Esophagus squamous epithelium (tissue), 5 donors: ENCODE measurements around the gene SUSD4. TPM values are rescaled to one million over a fixed set of nuclear protein-coding genes. Genes with fewer than 3 reads are reported as not detected.

Experiments used
- DNase-seq: peaks from one replicate; lab custom pipeline; 2025; lab: John Stamatoyannopoulos, UW
- H3K27ac ChIP-seq, 4 donors: fragments of 200-600 bp; sonication (generic); one replicate each; pipeline ENCODE4 v1.5.1; 2016 to 2019; ENCODE audit warnings: mild to moderate bottlenecking in 1 of 4
- H3K27me3 ChIP-seq, 4 donors: fragments of 200-600 bp; sonication (generic); 1 replicate in 3 of 4; 2 replicates in 1 of 4; pipeline versions ENCODE4 v1.5.1 to v1.6.0; 2017 to 2021; ENCODE audit warnings: antibody characterized with exemption in 1 of 4
- H3K36me3 ChIP-seq, 3 donors: fragments of 200-600 bp; sonication (generic); one replicate each; pipeline ENCODE4 v1.5.1; 2016 to 2019
- H3K4me1 ChIP-seq, 3 donors: fragments of 200-600 bp; sonication (generic); one replicate each; pipeline ENCODE4 v1.5.1; 2017 to 2019
- H3K4me3 ChIP-seq, 4 donors: fragments of 200-600 bp; sonication (generic); 1 replicate in 3 of 4; 2 replicates in 1 of 4; pipeline ENCODE4 v1.5.1; 2016 to 2019; ENCODE audit warnings: mild to moderate bottlenecking in 2 of 4, moderate library complexity in 1 of 4
- H3K9me3 ChIP-seq, 3 donors: fragments of 200-600 bp; sonication (generic); one replicate each; pipeline ENCODE4 v1.5.1; 2016 to 2019
- POLR2A ChIP-seq, 4 donors: fragments of 450-650 bp; IDR thresholded peaks; one replicate each; pipeline ENCODE4 v1.6.1; 2017; ENCODE audit warnings: antibody characterized with exemption in 4 of 4, mild to moderate bottlenecking in 4 of 4, moderate library complexity in 3 of 4
- WGBS, 2 donors: methylation state at CpG; one replicate each; pipeline ENCODE4 v1.1.5; 2018; 5-methylcytosine and 5-hydroxymethylcytosine counted together
- intact Hi-C: fragments of 100-400 bp; cut with DNase I; formaldehyde crosslinking; loops from one replicate; pipeline ENCODE4 v1.15.0; 2022
- total RNA-seq, 4 donors: library from RNA; depleted of rRNA; stranded (reverse); fragments of >200 nt; gene quantifications; one replicate each; pipeline ENCODE4 v1.1.0, GENCODE V29; 2016
- TF ChIP-seq, protein P1 (sequence below), 6 experiments: fragments of 450-650 bp in 4 of 6; fragments of 200-600 bp in 2 of 6; sonication (generic) in 2 of 6; IDR thresholded peaks; one replicate each; pipeline ENCODE4 v1.5.1; 2016 to 2019; ENCODE audit warnings: antibody characterized with exemption in 6 of 6, mild to moderate bottlenecking in 4 of 6, moderate library complexity in 4 of 6
- donor health status: DM: yes; HTN: yes; CAD: no.

SUSD4 gene
- total RNA-seq, 4 donors from 2014 or later: 42.7 to 50.6 (median 46.5) TPM

DNA sequence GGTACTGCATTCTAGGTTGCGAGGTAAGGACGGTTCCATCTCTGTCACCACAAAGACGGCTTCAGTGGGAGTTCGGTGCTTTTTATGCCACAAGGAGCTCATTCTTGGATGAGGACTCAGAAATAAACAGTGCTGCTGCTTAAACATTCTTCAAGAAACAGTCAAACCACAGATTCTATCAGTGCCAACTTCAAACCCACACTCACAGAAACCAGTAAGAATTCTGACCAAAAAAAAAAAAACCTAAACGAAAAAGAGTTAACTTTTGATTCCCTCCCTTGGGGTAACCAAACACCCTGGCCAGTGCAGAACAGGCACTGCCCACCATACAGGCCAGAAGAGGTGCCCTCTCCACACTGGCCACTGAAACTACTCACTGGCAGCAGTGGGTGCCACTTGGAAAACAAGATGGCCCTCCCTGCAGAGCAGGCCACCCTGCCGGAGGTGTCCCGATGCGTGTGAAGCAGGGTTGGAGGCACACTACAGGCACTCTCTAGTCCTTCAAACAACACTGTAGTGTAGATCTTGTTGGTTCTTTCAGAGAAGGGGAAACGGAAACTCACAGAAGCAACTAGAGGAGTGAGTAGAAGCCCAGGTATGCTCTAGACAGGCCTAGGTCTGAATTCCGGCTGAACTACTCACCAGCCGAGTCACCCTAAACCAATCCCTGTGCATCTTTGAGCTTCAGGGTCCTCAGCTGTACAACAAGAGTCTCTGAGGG is 133.7 kb downstream of the SUSD4 start:
- no peak overlapping the region for H3K27ac ChIP-seq
- H3K4me3 ChIP-seq: no peak overlapping the region
- no peaks in the 10 kb centered on the region for H3K9me3 ChIP-seq
- TF ChIP-seq, protein P1, sequence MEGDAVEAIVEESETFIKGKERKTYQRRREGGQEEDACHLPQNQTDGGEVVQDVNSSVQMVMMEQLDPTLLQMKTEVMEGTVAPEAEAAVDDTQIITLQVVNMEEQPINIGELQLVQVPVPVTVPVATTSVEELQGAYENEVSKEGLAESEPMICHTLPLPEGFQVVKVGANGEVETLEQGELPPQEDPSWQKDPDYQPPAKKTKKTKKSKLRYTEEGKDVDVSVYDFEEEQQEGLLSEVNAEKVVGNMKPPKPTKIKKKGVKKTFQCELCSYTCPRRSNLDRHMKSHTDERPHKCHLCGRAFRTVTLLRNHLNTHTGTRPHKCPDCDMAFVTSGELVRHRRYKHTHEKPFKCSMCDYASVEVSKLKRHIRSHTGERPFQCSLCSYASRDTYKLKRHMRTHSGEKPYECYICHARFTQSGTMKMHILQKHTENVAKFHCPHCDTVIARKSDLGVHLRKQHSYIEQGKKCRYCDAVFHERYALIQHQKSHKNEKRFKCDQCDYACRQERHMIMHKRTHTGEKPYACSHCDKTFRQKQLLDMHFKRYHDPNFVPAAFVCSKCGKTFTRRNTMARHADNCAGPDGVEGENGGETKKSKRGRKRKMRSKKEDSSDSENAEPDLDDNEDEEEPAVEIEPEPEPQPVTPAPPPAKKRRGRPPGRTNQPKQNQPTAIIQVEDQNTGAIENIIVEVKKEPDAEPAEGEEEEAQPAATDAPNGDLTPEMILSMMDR (IDR thresholded peaks at IDR 0.05): no peak
- no peak for TF ChIP-seq POLR2A (IDR thresholded peaks at IDR 0.05)
- H3K27me3 ChIP-seq: no peaks in the 10 kb centered on the region
- 78 to 84% methylated on average over 10 of the region's 11 CpGs for WGBS, 2 donors
- peaks cover 0 to 17% (median 16%) of the 10 kb centered on the region in 3 donors for H3K4me1 ChIP-seq
- intact Hi-C loops: no loop called here
- peaks cover 0 to 34% (median 0%) of the 10 kb centered on the region in 3 donors for H3K36me3 ChIP-seq
- no peak for DNase-seq

DNA sequence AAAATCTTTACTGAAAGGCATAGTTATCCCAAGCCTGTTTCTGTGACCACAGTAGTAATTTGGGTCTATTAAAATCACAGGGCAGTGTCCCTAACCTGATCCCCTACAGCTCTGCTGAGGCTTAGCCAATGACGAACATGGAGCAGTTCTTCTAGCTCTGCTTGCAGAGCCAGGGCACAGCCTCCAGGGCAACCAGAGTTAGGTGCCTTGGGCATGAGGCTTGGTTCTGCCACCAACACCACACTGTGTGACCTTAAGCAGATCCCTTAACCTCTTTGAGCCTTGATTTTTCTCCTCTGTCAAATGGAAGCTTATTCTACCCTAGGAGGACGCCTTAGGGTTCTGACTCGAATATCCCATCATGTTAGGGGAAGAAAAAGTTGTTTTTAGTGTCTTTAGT is 134.2 kb downstream of the SUSD4 start:
- H3K27me3 ChIP-seq: no peaks in the 10 kb centered on the region
- intact Hi-C loops: no loop called here
- DNase-seq: no peak
- 71 to 100% methylated on average over 2 to 3 of the region's 3 CpGs for WGBS, 2 donors
- H3K4me1 ChIP-seq: peaks cover 0 to 17% (median 16%) of the 10 kb centered on the region in 3 donors
- H3K36me3 ChIP-seq: peaks cover 0 to 39% (median 0%) of the 10 kb centered on the region in 3 donors
- H3K9me3 ChIP-seq: no peaks in the 10 kb centered on the region
- H3K4me3 ChIP-seq: no peak overlapping the region
- no peak overlapping the region for H3K27ac ChIP-seq
- TF ChIP-seq, protein P1 (IDR thresholded peaks at IDR 0.05): no peak
- TF ChIP-seq POLR2A (IDR thresholded peaks at IDR 0.05): no peak

DNA sequence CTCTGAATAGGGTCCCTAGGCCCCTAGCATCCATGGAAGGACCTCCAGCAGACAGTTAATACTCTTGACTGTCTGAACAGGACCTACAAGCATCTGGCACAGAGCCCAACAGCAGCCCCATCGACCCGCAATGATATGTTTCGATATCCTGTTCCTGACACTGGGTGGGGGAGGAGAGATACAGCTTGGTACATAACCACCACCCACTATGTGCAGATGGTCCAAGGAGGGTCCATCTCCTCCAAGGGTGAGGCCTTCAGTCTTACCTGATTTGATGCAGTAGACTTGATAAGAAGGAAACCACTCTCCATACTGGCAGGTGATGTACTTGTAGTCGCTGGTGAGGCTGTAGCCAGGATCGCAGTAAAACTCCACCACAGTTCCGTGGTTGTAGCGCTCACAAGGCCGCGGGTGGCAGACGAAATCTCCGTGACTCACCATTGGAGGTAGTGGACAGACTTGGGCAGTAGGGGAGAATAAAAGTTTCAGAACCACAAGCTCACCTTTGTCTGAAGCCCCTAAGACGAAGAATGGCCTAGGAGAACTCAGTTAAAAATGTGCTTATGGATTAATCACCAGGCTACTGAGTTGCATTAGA is 134.9 kb downstream of the SUSD4 start:
- H3K36me3 ChIP-seq: peaks cover 0 to 44% (median 0%) of the 10 kb centered on the region in 3 donors
- H3K27me3 ChIP-seq: no peaks in the 10 kb centered on the region
- H3K27ac ChIP-seq: no peak overlapping the region
- WGBS, 2 donors: 90 to 94% methylated on average over 9 to 10 of the region's 12 CpGs
- intact Hi-C loops: no loop called here
- DNase-seq: no peak
- no peaks in the 10 kb centered on the region for H3K9me3 ChIP-seq
- H3K4me3 ChIP-seq: no peak overlapping the region
- TF ChIP-seq POLR2A (IDR thresholded peaks at IDR 0.05): no peak
- TF ChIP-seq, protein P1 (IDR thresholded peaks at IDR 0.05): no peak
- peaks cover 0 to 12% (median 11%) of the 10 kb centered on the region in 3 donors for H3K4me1 ChIP-seq

DNA sequence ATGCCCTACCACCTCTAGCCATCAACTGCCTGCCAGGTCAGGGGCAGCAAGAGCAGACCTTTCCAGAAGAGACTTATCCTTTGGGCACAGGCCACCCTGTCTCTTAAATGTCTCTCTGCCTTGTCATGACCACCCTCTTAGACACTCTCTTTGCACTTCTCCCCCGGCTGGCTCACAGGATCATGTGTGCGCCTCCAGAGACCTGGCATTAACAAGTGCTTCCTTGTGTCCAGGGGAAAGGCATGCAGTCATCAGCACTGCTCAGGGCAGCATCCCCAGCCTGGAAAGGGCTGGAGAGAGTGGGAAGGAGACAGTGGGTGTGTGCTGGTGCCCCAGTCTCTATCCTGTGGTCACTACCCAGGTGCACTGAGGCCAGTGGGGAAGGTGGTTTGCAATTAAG is 135.8 kb downstream of the SUSD4 start:
- no peak for TF ChIP-seq POLR2A (IDR thresholded peaks at IDR 0.05)
- TF ChIP-seq, protein P1 (IDR thresholded peaks at IDR 0.05): no peak
- peaks cover 0 to 52% (median 0%) of the 10 kb centered on the region in 3 donors for H3K36me3 ChIP-seq
- H3K27me3 ChIP-seq: no peaks in the 10 kb centered on the region
- 83% methylated on average over 2 of the region's 2 CpGs; no CpG with 5 or more reads in 1 of the 2 donors for whole genome bisulfite sequencing, 2 donors
- no peak for DNase-seq
- H3K4me1 ChIP-seq: peaks cover 0 to 4% (median 2%) of the 10 kb centered on the region in 3 donors
- no peaks in the 10 kb centered on the region for H3K9me3 ChIP-seq
- intact Hi-C loops: no loop called here
- no peak overlapping the region for H3K27ac ChIP-seq
- no peak overlapping the region for H3K4me3 ChIP-seq
